LNCaP clone FGC (cell line): ENCODE data around the gene TLCD3B.

Experiments
- DNase-seq: peaks from one replicate; pipeline ENCODE4 v3.0.0-alpha.2; 2011; ENCODE audit warnings: low read depth
- H3K4me3 ChIP-seq: 2 replicates; pipeline ENCODE4 v1.5.1; 2011; ENCODE audit warnings: mild to moderate bottlenecking, low read depth, low read length, control low read depth
- TF ChIP-seq, protein P1 (sequence below): IDR thresholded peaks from 2 replicates; pipeline ENCODE4 v1.5.1; 2012; ENCODE audit warnings: mild to moderate bottlenecking; ENCODE audit not compliant: control insufficient read depth, insufficient read depth; ENCODE audit errors: extremely low read depth

The TLCD3B gene

DNA sequence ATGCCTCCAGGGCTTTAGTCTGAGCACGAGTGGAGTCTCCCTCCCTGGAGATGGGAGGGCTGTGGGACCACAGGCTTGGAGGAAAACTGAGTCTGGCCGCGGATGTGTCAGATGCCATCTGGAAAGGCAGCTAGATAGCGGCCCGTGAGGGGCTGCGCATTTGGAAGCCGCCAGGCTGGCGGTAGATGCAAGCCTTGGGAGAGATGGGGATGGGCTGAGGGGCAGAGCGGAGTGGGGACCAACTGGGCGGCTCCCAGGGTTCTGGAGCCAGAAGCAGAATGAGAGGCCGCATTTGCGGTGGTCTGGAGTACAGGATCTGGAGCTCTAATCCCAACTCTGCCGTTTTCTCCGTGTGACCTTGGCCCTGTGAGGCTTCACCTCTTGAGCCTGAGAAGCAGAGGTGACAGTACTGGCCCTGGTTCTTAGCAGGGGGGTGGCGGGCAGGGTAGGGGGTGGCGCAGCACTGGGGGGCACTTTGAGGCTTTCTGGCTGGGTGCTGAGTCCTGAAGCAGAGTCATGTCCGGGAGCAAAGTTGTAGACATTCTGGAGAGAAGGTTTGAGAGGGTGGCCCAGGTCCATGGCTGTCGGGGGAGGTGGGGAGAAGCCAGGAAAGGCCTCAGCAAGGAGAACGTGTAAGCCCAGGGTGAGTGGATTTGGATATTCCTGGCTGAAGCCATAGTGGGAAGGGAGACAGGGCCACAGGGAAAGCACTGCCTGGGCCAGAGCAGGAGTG is 28.3 kb downstream of the TLCD3B start:
- no peak for DNase-seq

DNA sequence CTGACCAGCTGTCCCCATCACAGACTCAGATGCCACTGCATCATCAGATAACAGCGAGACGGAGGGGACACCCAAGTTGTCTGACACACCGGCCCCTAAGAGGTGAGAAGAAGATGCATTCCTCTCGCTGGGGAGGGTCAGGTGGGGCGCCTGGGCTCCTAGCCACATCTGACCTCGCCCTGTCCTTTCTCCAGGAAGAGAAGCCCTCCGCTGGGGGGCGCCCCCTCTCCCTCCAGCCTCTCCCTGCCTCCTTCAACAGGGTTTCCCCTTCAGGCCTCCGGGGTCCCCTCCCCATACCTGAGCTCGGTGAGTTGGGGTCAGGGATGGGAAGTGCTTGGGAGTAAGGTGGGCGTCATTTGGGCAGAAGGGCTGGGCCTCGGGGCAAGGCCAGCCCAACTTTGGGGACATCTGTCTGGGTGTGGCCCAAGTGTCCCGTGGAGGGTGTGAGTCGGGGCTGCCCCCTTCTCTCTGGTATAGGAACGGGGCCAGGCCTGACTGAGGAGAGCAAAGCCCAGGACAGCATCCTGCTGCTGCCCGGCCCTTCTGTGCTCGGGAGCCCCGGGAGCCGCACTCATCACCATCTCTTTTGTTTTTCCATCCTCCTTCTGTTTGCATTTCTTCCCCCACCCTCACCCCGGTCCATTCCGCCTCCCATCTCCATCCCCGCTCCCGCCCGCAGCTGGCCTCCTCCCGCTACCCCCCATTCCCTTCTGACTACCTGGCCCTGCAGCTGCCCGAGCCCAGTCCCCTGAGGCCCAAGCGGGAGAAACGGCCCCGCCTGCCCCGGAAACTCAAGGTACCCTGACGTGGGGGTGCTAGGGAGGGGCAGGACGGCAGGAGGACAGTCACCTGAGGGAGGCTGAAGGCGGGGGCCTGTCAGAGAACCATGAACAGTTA is 30.1 kb downstream of the TLCD3B start:
- no peak for DNase-seq
- TF ChIP-seq, protein P1, sequence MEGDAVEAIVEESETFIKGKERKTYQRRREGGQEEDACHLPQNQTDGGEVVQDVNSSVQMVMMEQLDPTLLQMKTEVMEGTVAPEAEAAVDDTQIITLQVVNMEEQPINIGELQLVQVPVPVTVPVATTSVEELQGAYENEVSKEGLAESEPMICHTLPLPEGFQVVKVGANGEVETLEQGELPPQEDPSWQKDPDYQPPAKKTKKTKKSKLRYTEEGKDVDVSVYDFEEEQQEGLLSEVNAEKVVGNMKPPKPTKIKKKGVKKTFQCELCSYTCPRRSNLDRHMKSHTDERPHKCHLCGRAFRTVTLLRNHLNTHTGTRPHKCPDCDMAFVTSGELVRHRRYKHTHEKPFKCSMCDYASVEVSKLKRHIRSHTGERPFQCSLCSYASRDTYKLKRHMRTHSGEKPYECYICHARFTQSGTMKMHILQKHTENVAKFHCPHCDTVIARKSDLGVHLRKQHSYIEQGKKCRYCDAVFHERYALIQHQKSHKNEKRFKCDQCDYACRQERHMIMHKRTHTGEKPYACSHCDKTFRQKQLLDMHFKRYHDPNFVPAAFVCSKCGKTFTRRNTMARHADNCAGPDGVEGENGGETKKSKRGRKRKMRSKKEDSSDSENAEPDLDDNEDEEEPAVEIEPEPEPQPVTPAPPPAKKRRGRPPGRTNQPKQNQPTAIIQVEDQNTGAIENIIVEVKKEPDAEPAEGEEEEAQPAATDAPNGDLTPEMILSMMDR, result no peak

More for the DNA sequence above, 28.3 kb downstream of the TLCD3B start:
- TF ChIP-seq, protein P1, result no peak
- H3K4me3 ChIP-seq, result no peak overlapping the region

DNA sequence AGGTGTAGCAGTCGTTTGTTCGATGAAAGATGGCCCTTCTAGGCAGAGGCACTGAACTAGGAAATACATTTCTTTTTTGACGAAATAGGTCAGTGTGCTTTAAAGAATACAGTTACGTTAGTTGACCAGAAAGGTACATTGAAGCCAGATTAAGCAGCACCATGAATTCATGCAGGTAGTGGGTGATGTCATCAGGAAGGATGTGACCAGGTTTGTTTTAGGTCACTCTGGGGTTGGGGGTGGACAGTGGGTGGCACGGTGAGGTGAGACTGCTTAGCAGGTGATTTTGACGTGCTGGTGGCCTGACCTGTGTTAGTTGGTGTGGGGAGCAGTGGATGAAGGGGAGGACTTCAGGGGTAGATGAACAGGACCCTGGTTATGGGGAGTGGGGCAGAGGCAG is 31.5 kb downstream of the TLCD3B start:
- TF ChIP-seq, protein P1, result no peak

More for the DNA sequence above, 30.1 kb downstream of the TLCD3B start:
- H3K4me3 ChIP-seq, result no peak overlapping the region

DNA sequence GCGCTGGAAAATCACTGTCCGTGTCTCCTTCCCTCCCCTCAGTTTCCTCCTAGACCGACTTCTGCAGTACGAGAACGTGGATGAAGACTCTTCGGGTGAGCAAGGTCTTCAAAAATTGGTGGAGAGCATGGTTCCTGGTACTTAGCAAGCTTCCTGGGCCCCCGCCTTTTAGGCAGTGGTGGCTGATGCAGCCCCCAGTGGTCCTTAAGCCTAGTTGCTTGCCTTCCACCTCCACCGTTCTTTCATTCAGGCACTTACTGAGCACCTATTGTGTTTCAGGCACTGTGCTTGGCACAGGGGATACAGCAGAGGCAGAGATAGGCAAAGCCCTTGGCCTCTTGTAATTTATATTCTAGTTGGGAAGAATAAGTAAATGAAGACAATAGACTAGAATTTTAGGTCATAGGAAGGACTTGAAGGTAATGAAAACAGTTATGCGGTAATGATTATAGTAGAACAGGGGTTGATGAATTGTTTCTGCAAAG is 34.3 kb downstream of the TLCD3B start:
- TF ChIP-seq, protein P1, result no peak
- peak overlapping the region; percentile 98 for H3K4me3 ChIP-seq
- no peak for DNase-seq

More for the DNA sequence above, 31.5 kb downstream of the TLCD3B start:
- no peak for DNase-seq
- H3K4me3 ChIP-seq, result no peak overlapping the region

DNA sequence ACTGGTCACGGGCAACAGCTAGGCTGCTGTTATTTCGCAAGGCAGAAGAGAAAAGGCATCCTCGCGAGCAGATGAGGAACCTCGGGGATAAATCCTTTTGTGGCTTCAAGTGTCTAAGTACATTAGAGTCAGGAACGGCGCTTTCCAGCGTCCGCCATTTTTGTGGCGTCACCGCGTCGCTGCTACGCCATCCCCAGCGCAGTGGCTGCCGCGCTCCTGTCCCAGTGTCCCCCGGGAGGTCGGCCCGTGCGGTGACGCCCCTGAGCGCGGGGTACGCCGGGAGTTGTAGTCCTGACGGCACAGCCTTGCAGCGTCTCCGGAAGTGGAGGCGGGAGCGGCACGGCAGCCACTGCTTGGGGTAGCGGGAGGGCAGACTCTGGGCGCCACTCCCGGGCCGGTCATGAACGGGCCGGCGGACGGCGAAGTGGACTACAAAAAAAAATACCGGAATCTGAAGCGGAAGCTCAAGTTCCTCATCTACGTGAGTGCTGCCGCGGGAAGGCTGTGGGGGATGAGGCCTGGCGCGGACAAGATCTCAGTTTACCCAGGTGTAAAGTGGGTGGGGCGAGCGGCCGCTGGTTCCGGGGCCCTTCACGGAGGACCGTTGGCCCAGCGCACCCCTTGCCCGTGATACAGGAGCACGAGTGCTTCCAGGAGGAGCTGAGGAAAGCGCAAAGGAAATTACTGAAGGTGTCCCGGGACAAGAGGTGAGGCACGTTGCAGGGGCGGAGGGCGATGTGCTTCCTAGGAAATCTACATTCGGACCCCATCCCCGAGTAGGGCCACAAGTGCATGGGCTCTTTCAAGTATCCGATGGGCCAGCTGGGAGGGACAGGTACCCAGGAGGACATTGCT is 34.9 kb downstream of the TLCD3B start, which contains the start of gene INO80E:
TSS of gene INO80E (plus strand) at position 331 of the 855 bp plus-strand sequence. CDS start at position 401, 70 bp downstream.
- H3K4me3 ChIP-seq, result peak within 1 kb of the TSS; percentile 98
- TF ChIP-seq, protein P1, result no peak
- peak; percentile 86 for DNase-seq

DNA sequence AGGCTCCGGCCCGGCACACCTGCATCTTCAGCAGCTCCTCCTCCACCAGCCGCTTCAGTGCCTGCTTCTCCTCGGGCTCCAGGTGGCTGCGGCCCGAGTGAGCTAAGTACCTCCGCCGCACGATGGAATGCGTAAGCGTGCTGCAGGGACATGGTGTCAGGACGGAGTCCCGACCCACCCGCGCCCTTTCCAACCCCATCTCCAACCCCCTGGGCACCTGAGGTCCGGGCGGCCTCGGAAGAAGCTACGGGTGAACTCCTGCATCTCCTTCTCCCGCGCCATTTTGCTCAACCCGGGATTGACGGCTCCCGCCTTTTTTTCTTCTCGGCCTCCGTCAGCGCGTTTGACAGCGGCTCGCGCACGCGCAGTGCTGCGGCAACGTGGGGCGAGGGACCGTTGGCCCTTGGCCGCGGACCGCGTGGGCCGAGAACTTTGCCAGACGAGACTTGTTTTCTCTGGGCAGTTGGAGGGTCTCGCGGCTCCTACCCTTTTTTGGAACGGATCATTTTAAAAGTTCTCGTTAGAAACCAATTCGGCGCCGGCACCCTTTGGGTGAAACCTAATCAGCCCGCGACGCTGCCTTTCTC is 35.7 kb downstream of the TLCD3B start, which contains the start of gene HIRIP3:
TSS of gene HIRIP3 (minus strand) at position 294 of the 587 bp plus-strand sequence. CDS start at position 282, 12 bp downstream.
- TF ChIP-seq, protein P1, result no peak

More for the DNA sequence above, 35.7 kb downstream of the TLCD3B start, which contains the start of gene HIRIP3:
- peak within 1 kb of the TSS; percentile 98 for H3K4me3 ChIP-seq
- DNase-seq, result peak; percentile 47
